Neural cell (in vitro differentiated cells): ENCODE measurements around the gene SLAMF9.

Experiments
- EP300 ChIP-seq: fragments of 450-650 bp; conservative IDR thresholded peaks from 2 replicates; pipeline ENCODE4 v1.6.1; 2014; ENCODE audit warnings: antibody characterized with exemption, mild to moderate bottlenecking, moderate library complexity; ENCODE audit not compliant: poor library complexity, severe bottlenecking
- EZH2 ChIP-seq: fragments of 200-600, 300-800 bp; shearing (Covaris generic), sonication (generic); IDR thresholded peaks from 2 replicates; pipeline ENCODE4 v1.6.1; 2014; ENCODE audit warnings: antibody characterized with exemption, low read length, borderline replicate concordance, mild to moderate bottlenecking; ENCODE audit not compliant: insufficient read depth, poor library complexity, severe bottlenecking
- TF ChIP-seq, protein P1 (sequence below): fragments of 450-650 bp; IDR thresholded peaks from 2 replicates; pipeline ENCODE4 v1.5.1; 2014; ENCODE audit warnings: antibody characterized with exemption, mild to moderate bottlenecking, moderate library complexity; ENCODE audit not compliant: poor library complexity, severe bottlenecking

- TF ChIP-seq EP300 (no peak), EZH2 (no peak)
- TF ChIP-seq, protein P1, sequence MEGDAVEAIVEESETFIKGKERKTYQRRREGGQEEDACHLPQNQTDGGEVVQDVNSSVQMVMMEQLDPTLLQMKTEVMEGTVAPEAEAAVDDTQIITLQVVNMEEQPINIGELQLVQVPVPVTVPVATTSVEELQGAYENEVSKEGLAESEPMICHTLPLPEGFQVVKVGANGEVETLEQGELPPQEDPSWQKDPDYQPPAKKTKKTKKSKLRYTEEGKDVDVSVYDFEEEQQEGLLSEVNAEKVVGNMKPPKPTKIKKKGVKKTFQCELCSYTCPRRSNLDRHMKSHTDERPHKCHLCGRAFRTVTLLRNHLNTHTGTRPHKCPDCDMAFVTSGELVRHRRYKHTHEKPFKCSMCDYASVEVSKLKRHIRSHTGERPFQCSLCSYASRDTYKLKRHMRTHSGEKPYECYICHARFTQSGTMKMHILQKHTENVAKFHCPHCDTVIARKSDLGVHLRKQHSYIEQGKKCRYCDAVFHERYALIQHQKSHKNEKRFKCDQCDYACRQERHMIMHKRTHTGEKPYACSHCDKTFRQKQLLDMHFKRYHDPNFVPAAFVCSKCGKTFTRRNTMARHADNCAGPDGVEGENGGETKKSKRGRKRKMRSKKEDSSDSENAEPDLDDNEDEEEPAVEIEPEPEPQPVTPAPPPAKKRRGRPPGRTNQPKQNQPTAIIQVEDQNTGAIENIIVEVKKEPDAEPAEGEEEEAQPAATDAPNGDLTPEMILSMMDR: no peak
Measured at GRCh38 chr1:159987186-159987585, 33.1 kb upstream of the SLAMF9 start.
